Measurements from ENCODE around the gene MRPS25.

- TF ChIP-seq CTCF (IDR thresholded peaks at IDR 0.05; ENCODE audit: low read length) (no peak), EZH2 (optimal IDR thresholded peaks at IDR 0.05; ENCODE audit: low read depth, low read length) (no peak)
Observed at GRCh38 chr3:15079091-15079490, 14.0 kb upstream of the MRPS25 start.

Measured in MM.1S (cell line).